Left lung (tissue), 10 donors: ENCODE measurements around the gene KLF13. TPM values are rescaled to one million over a fixed set of nuclear protein-coding genes. Genes with fewer than 3 reads are reported as not detected.

Experiments
- ATAC-seq: fragments of 200-7000 bp; cut with Tn5 transposase; one replicate; pipeline ENCODE4 v1.9.1; 2020; ENCODE audit warnings: moderate library complexity
- DNase-seq, 4 donors: peaks; one replicate each; pipeline ENCODE4 v3.0.0-alpha.2; 2013 to 2020
- H3K27ac ChIP-seq, 2 donors: fragments of 200-600 bp; sonication (generic) in 1 of 2; one replicate each; pipeline versions ENCODE4 v1.5.0 to v1.8.0; 2020 to 2021
- H3K27me3 ChIP-seq, 2 donors: fragments of 200-600 bp; sonication (generic) in 1 of 2; one replicate each; pipeline versions ENCODE4 v1.5.0 to v1.8.0; 2020 to 2021
- H3K36me3 ChIP-seq, 2 donors: fragments of 200-600 bp; sonication (generic) in 1 of 2; one replicate each; pipeline versions ENCODE4 v1.5.0 to v1.8.0; 2020 to 2021
- H3K4me1 ChIP-seq, 2 donors: fragments of 200-600 bp; one replicate each; pipeline ENCODE4 v1.8.0; 2021
- H3K4me3 ChIP-seq, 2 donors: fragments of 200-600 bp; sonication (generic) in 1 of 2; one replicate each; pipeline versions ENCODE4 v1.5.0 to v1.8.0; 2020 to 2021; ENCODE audit warnings: mild to moderate bottlenecking in 1 of 2
- H3K9me3 ChIP-seq, 2 donors: fragments of 200-600 bp; sonication (generic) in 1 of 2; one replicate each; pipeline versions ENCODE4 v1.5.0 to v1.8.0; 2020 to 2021
- CTCF ChIP-seq, 2 donors: fragments of 200-600 bp; sonication (generic) in 1 of 2; IDR thresholded peaks; one replicate each; pipeline versions ENCODE4 v1.5.0 to v1.8.0; 2021; ENCODE audit warnings: antibody characterized with exemption in 2 of 2
- intact Hi-C, 2 donors: fragments of 100-400 bp; cut with DNase I; formaldehyde crosslinking; loops; one replicate each; pipeline versions ENCODE4 v1.11.2 to v1.14.2; 2022
- polyA plus RNA-seq, 6 donors: library from polyadenylated mRNA; unstranded; fragments of 120-200 nt; gene quantifications; one replicate each; pipeline ENCODE4 v1.2.1, GENCODE V29; 2013; ENCODE audit not compliant: insufficient read length in 6 of 6
- total RNA-seq, 2 donors: library from RNA; stranded (reverse); fragmentation: NEBNext Ultra II Directional; extraction: Animal tissue kit (Norgen Biotek cat#: 25700); gene quantifications; one replicate each; pipeline ENCODE4 v1.2.1, GENCODE V29; 2021
- donor health status: DM: no; HTN: yes; CAD: no.
- donor health status: DM: no; HTN: no; CAD: no.

Gene KLF13
- total and polyA plus RNA-seq, 8 donors = 44.7 to 116 (median 61.4) TPM

DNA sequence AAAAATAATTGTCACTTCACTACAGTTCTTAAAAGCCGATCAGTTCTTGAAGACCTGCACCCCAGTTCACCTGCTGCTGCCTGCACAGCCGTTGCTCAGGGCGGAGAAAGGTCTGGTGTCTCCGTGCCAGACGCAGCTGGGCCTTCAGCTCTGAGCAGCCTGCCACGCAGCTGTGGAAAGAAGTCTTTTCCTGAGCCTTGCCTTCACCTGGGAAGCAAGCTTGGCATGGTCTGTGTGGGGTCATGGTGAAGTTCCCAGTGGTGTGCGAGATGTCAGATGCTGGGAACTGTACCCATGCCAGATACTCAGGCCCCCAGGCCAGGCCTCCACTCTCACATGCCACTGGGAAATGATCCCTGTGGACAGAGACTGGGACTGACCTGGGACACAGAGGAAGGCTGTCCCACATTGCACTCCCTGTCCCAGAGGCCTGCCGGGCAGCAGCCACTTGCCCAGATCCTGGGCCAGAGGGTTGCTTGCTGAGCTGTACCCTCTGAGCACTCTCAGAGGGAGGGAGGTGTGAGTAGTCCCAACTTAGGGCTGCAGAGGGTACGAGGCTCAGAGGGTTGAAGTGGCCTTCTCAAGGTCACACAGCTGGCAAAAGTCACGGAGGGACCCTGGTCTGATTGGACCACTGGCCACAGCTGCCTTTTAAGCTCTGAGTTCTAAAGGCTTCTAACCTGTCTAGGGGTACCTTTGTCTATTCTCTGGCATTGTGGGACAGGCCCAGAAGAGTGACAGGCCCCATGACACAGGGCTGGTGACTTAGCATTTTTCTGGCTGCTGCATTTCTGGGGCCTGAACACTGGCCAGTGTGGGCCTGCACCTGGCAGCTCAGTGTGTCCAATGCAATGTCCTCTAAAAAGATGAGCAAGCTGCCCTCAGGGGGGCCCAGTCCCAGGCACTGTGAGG, 55.4 kb downstream of the KLF13 start:
- Histone ChIP-seq H3K4me1 (peaks cover 0 to 23% of the 10 kb centered on the region in 2 donors), H3K36me3 (peaks cover 0 to 51% of the 10 kb centered on the region in 2 donors), H3K4me3 (no peak overlapping the region), H3K9me3 (no peaks in the 10 kb centered on the region), H3K27ac (no peak overlapping the region), H3K27me3 (no peaks in the 10 kb centered on the region)
- ATAC-seq (no peak), DNase-seq (no peak)
- TF ChIP-seq CTCF (IDR thresholded peaks at IDR 0.05) = no peak
- intact Hi-C loops = no loop called here

DNA sequence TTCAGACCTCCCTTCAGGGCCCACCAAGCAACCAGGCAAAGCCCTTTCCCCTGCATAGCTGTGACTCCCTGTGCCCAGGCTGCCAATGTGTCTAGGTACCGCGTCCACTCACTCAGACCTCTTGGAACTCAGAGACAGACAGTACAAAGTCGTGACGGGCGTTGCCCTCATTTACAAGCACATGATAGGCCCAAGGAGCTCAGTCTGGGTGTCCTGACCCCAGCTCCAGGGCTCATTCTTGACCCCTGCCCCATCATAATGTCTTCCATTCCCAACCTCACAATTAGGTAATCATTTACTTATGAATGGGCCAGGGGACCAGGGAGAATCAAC, 56.0 kb downstream of the KLF13 start:
- Histone ChIP-seq H3K36me3 (peaks cover 0 to 46% of the 10 kb centered on the region in 2 donors), H3K27me3 (no peaks in the 10 kb centered on the region), H3K9me3 (no peaks in the 10 kb centered on the region), H3K4me1 (peaks cover 3 to 23% of the 10 kb centered on the region in 2 donors), H3K4me3 (no peak overlapping the region), H3K27ac (no peak overlapping the region)
- TF ChIP-seq CTCF (IDR thresholded peaks at IDR 0.05) = no peak
- DNase-seq = no peak
- intact Hi-C loops = no loop called here
- ATAC-seq = no peak

DNA sequence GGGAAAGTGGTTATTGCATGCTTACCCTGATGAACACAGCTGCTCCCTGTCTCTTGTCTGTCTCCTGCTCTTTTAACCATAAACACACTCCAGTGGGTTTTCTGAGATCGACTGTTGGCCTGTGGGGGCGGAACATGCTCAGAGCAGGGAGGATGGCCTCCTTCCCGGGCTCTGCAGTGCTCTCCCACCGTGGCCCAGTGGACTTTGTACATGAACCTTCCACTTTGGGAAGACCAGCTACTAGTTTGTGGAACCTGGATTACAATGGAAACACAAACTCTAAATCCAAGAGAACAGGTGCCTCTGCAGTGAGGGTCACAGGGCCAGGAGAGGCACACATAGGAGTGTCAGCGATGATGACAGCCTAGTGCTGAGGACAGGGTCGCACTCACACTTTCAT, 56.5 kb downstream of the KLF13 start:
- intact Hi-C loops = no loop called here
- ATAC-seq = no peak
- Histone ChIP-seq H3K4me1 (peaks cover 4 to 25% of the 10 kb centered on the region in 2 donors), H3K9me3 (no peaks in the 10 kb centered on the region), H3K36me3 (peaks cover 0 to 42% of the 10 kb centered on the region in 2 donors), H3K4me3 (no peak overlapping the region), H3K27ac (no peak overlapping the region), H3K27me3 (no peaks in the 10 kb centered on the region)
- DNase-seq = no peak
- TF ChIP-seq CTCF (IDR thresholded peaks at IDR 0.05) = no peak

DNA sequence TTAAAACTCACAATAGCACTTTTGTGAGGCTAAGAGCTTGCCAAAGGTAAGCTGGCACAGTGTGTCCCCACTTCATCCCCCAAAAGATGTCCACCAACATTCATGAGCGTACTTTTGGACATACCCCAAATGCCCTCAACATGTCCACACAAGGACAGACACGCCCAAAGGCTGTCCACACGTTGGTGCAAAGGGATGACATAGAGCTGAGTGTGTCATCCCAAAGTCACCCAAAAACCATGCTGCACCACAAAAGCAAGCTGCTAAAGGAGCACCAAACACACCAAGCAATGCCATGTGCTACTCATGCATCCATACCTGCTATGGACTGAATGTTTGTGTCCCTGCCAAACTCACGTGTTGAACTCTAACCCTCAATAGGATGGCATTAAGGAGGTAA, 57.9 kb downstream of the KLF13 start:
- no peak for TF ChIP-seq CTCF (IDR thresholded peaks at IDR 0.05)
- Histone ChIP-seq H3K4me3 (no peak overlapping the region), H3K9me3 (no peaks in the 10 kb centered on the region), H3K36me3 (peaks cover 0 to 27% of the 10 kb centered on the region in 2 donors), H3K4me1 (peaks cover 4 to 19% of the 10 kb centered on the region in 2 donors), H3K27me3 (no peaks in the 10 kb centered on the region), H3K27ac (no peak overlapping the region)
- ATAC-seq (no peak), DNase-seq (no peak)
- intact Hi-C loops = no loop called here

DNA sequence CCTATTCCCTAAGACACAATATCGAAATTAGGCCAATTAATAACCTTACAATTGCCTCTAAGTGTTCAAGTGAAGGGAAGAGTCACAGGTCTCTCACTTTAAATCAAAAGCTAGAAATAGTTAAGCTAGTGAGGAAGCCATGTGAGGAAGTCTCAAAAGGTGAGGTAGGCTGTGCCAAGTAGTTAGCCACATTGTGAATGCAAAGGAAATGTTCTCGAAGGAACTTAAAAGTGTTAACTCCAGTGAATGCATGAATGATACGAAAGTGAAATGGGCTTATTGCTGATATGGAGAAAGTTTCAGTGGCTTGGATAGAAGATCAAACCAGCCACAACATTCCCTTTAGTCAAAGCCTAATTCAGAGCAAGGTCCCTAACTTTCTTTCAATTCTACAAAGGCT, 59.1 kb downstream of the KLF13 start:
- TF ChIP-seq CTCF (IDR thresholded peaks at IDR 0.05) = no peak
- Histone ChIP-seq H3K4me1 (peaks cover 4 to 19% of the 10 kb centered on the region in 2 donors), H3K9me3 (no peaks in the 10 kb centered on the region), H3K27me3 (no peaks in the 10 kb centered on the region), H3K4me3 (no peak overlapping the region), H3K27ac (no peak overlapping the region), H3K36me3 (peaks cover 0 to 16% of the 10 kb centered on the region in 2 donors)
- ATAC-seq (no peak), DNase-seq (no peak)
- intact Hi-C loops = no loop called here
